Measurements from ENCODE around the gene ZGPAT. TPM values are rescaled to one million over a fixed set of nuclear protein-coding genes. Genes with fewer than 3 reads are reported as not detected.
"Not testable (repeated sequence)": the region's sequence is repeated elsewhere in the genome, so short reads cannot be mapped to it uniquely, and the experiment has no call there.

The ZGPAT gene
- total and polyA plus RNA-seq, 2 donors: 11.0 to 30.7 TPM

- Histone ChIP-seq H3K4me1 (ENCODE audit: insufficient read depth) (no peaks in the 10 kb centered on the region), H3K4me3 (ENCODE audit: low read depth, low read length) (peak overlapping the region; percentile 97), H3K36me3 (ENCODE audit: insufficient read depth) (peaks cover 2% of the 10 kb centered on the region), H3K27ac (ENCODE audit: low read depth) (peak overlapping the region; percentile 64)
- DNase-seq (ENCODE audit: extremely low spot score): no peak
- 21% methylated on average over 67 of the region's 67 CpGs for WGBS
Observed at GRCh38 chr20:63708301-63709148, 686 bp downstream of the ZGPAT start.

- no peak for DNase-seq (ENCODE audit: extremely low spot score)
- Histone ChIP-seq H3K4me1 (ENCODE audit: insufficient read depth) (no peaks in the 10 kb centered on the region), H3K4me3 (ENCODE audit: low read depth, low read length) (no peak overlapping the region), H3K36me3 (ENCODE audit: insufficient read depth) (peaks cover 2% of the 10 kb centered on the region), H3K27ac (ENCODE audit: low read depth) (no peak overlapping the region)
- 93% methylated on average over 17 of the region's 17 CpGs for WGBS
Observed at GRCh38 chr20:63709149-63709527, 1.3 kb downstream of the ZGPAT start.

- no peak overlapping the region for H3K4me3 ChIP-seq (ENCODE audit: low read depth, low read length)
- DNase-seq (ENCODE audit: extremely low spot score): no peak
- WGBS: 90% methylated on average over 12 of the region's 12 CpGs
- H3K36me3 ChIP-seq (ENCODE audit: insufficient read depth): peaks cover 2% of the 10 kb centered on the region
- no peaks in the 10 kb centered on the region for H3K4me1 ChIP-seq (ENCODE audit: insufficient read depth)
- H3K27ac ChIP-seq (ENCODE audit: low read depth): no peak overlapping the region
Observed at GRCh38 chr20:63711085-63711645, 3.3 kb downstream of the ZGPAT start.

- Histone ChIP-seq H3K27ac (ENCODE audit: low read depth) (no peak overlapping the region), H3K4me1 (ENCODE audit: insufficient read depth) (no peaks in the 10 kb centered on the region), H3K4me3 (ENCODE audit: low read depth, low read length) (no peak overlapping the region), H3K36me3 (ENCODE audit: insufficient read depth) (peaks cover 2% of the 10 kb centered on the region)
- DNase-seq (ENCODE audit: extremely low spot score): no peak
- WGBS: 97% methylated on average over 1 of the region's 1 CpG
Observed at GRCh38 chr20:63712191-63712590, 4.4 kb downstream of the ZGPAT start.

- 96% methylated on average over 5 of the region's 5 CpGs for WGBS
- no peaks in the 10 kb centered on the region for H3K4me1 ChIP-seq (ENCODE audit: insufficient read depth)
- no peak overlapping the region for H3K4me3 ChIP-seq (ENCODE audit: low read depth, low read length)
- no peak for DNase-seq (ENCODE audit: extremely low spot score)
- peaks cover 4% of the 10 kb centered on the region for H3K36me3 ChIP-seq (ENCODE audit: insufficient read depth)
- H3K27ac ChIP-seq (ENCODE audit: low read depth): no peak overlapping the region
Observed at GRCh38 chr20:63714858-63715257, 7.0 kb downstream of the ZGPAT start.

- Histone ChIP-seq H3K4me1 (ENCODE audit: insufficient read depth) (no peaks in the 10 kb centered on the region), H3K36me3 (ENCODE audit: insufficient read depth) (peaks cover 7% of the 10 kb centered on the region), H3K27ac (ENCODE audit: low read depth) (no peak overlapping the region), H3K4me3 (ENCODE audit: low read depth, low read length) (no peak overlapping the region)
- over 99% methylated on average over 2 of the region's 2 CpGs for WGBS
- DNase-seq (ENCODE audit: extremely low spot score): no peak
Observed at GRCh38 chr20:63718996-63719395, 11.2 kb downstream of the ZGPAT start.

GRCh38 chr20:63722967-63723622 is 15.3 kb downstream of the ZGPAT start:
- H3K36me3 ChIP-seq (ENCODE audit: insufficient read depth); DNase-seq (ENCODE audit: extremely low spot score); H3K4me3 ChIP-seq (ENCODE audit: low read depth, low read length); H3K27ac ChIP-seq (ENCODE audit: low read depth); H3K4me1 ChIP-seq (ENCODE audit: insufficient read depth): not testable (repeated sequence)
- WGBS: 82% methylated on average over 2 of the region's 2 CpGs

GRCh38 chr20:63730189-63730733 is 22.4 kb downstream of the ZGPAT start:
- H3K36me3 ChIP-seq (ENCODE audit: insufficient read depth); H3K4me3 ChIP-seq (ENCODE audit: low read depth, low read length); DNase-seq (ENCODE audit: extremely low spot score); H3K27ac ChIP-seq (ENCODE audit: low read depth); H3K4me1 ChIP-seq (ENCODE audit: insufficient read depth): not testable (repeated sequence)
- 93% methylated on average over 18 of the region's 18 CpGs for WGBS

- H3K4me1 ChIP-seq (ENCODE audit: insufficient read depth): no peaks in the 10 kb centered on the region
- no peaks in the 10 kb centered on the region for H3K36me3 ChIP-seq (ENCODE audit: insufficient read depth)
- DNase-seq (ENCODE audit: extremely low spot score): no peak
- WGBS: 91% methylated on average over 5 of the region's 5 CpGs
- H3K4me3 ChIP-seq (ENCODE audit: low read depth, low read length): no peak overlapping the region
- H3K27ac ChIP-seq (ENCODE audit: low read depth): no peak overlapping the region
Observed at GRCh38 chr20:63731410-63731809, 23.6 kb downstream of the ZGPAT start.

- Histone ChIP-seq H3K36me3 (ENCODE audit: insufficient read depth) (peaks cover 1% of the 10 kb centered on the region), H3K4me1 (ENCODE audit: insufficient read depth) (no peaks in the 10 kb centered on the region), H3K4me3 (ENCODE audit: low read depth, low read length) (no peak overlapping the region), H3K27ac (ENCODE audit: low read depth) (no peak overlapping the region)
- no peak for DNase-seq (ENCODE audit: extremely low spot score)
- 91% methylated on average over 38 of the region's 38 CpGs for WGBS
Observed at GRCh38 chr20:63732118-63733095, 24.6 kb downstream of the ZGPAT start.

GRCh38 chr20:63733117-63733516 is 25.3 kb downstream of the ZGPAT start:
- WGBS: 97% methylated on average over 13 of the region's 13 CpGs
- H3K27ac ChIP-seq (ENCODE audit: low read depth): no peak overlapping the region
- DNase-seq (ENCODE audit: extremely low spot score): no peak
- H3K4me1 ChIP-seq (ENCODE audit: insufficient read depth): no peaks in the 10 kb centered on the region
- H3K4me3 ChIP-seq (ENCODE audit: low read depth, low read length): no peak overlapping the region
- peaks cover 1% of the 10 kb centered on the region for H3K36me3 ChIP-seq (ENCODE audit: insufficient read depth)

GRCh38 chr20:63733579-63734081 is 25.8 kb downstream of the ZGPAT start:
- H3K27ac ChIP-seq (ENCODE audit: low read depth): no peak overlapping the region
- DNase-seq (ENCODE audit: extremely low spot score): no peak
- WGBS: 92% methylated on average over 18 of the region's 18 CpGs
- H3K4me1 ChIP-seq (ENCODE audit: insufficient read depth): no peaks in the 10 kb centered on the region
- no peak overlapping the region for H3K4me3 ChIP-seq (ENCODE audit: low read depth, low read length)
- peaks cover 1% of the 10 kb centered on the region for H3K36me3 ChIP-seq (ENCODE audit: insufficient read depth)
